K562 (cell line): ENCODE results near the gene PHF21B. TPM values are rescaled to one million over a fixed set of nuclear protein-coding genes. Genes with fewer than 3 reads are reported as not detected.

Experiments used
- ATAC-seq: fragments of 200-7000 bp; cut with Tn5 transposase; 3 replicates; pipeline ENCODE4 v1.9.1; 2020; ENCODE audit warnings: moderate library complexity
- BruUV-seq: library from RNA; stranded (reverse); fragments of 400-500 nt; replicated peaks from 2 replicates; lab custom pipeline; 2021; lab: Mats Ljungman, UMichigan
- CTCF ChIA-PET: fragments of 300-600 bp; formaldehyde crosslinking; extraction: SDS; loops from one replicate; lab custom pipeline; 2021; ENCODE audit warnings: low intra/inter-chr PET ratio; lab: Yijun Ruan, JAX
- POLR2A ChIA-PET: fragments of 300-600, 350-650 bp; sonication (Branson Sonifier 250); formaldehyde crosslinking; extraction: SDS; loops from one replicate; lab custom pipeline; 2021; ENCODE audit warnings: antibody characterized with exemption, inconsistent platforms; lab: Yijun Ruan, JAX
- DNase-seq, 4 experiments: peaks; one replicate each; pipeline versions ENCODE4 v3.0.0 to v3.0.0-alpha.2; 2011 to 2018; ENCODE audit warnings: low spot score in 3 of 4, mixed read lengths in 3 of 4; ENCODE audit errors: extremely low read depth in 1 of 4
- FAIRE-seq: peaks from 2 replicates; lab custom pipeline; 2011; peaks lifted over from hg19 to GRCh38; lab: Jason Lieb, UNC
- H2AFZ ChIP-seq: 2 replicates; pipeline ENCODE4 v1.6.0; 2011; ENCODE audit warnings: low read depth, low read length, control low read depth, inconsistent platforms
- H3K27ac ChIP-seq: fragments of 200-600 bp; 3 replicates; pipeline ENCODE4 v1.8.0; 2011; ENCODE audit warnings: low read depth, mild to moderate bottlenecking, control low read depth, inconsistent platforms, low read length, moderate library complexity, mixed read lengths; ENCODE audit errors: extremely low read depth
- H3K27me3 ChIP-seq, 2 experiments: fragments of 300-600 bp in 1 of 2; 2 replicates in 1 of 2; 3 replicates in 1 of 2; pipeline versions ENCODE4 v1.6.0 to v1.8.0; 2011; ENCODE audit warnings: inconsistent platforms in 2 of 2, low read length in 2 of 2, mild to moderate bottlenecking in 1 of 2, mixed read lengths in 1 of 2, moderate library complexity in 1 of 2; ENCODE audit not compliant: control insufficient read depth in 2 of 2, insufficient read depth in 2 of 2
- H3K36me3 ChIP-seq: fragments of 300-600 bp; 3 replicates; pipeline ENCODE4 v1.8.0; 2011; ENCODE audit warnings: mild to moderate bottlenecking, low read length, inconsistent platforms; ENCODE audit not compliant: control insufficient read depth, insufficient read depth
- H3K4me1 ChIP-seq, 2 experiments: fragments of 200-600 bp in 1 of 2; replicated peaks in 1 of 2; 2 replicates in 1 of 2; 3 replicates in 1 of 2; pipeline versions ENCODE4 v1.5.1 to v1.8.0; 2011; ENCODE audit warnings: inconsistent platforms in 2 of 2, low read length in 2 of 2, mild to moderate bottlenecking in 1 of 2, mixed read lengths in 1 of 2, moderate library complexity in 1 of 2; ENCODE audit not compliant: control insufficient read depth in 2 of 2, insufficient read depth in 2 of 2
- H3K4me2 ChIP-seq: 2 replicates; pipeline ENCODE4 v1.6.1; 2011; ENCODE audit warnings: low read length, control low read depth, inconsistent platforms, mixed read lengths; ENCODE audit not compliant: insufficient read depth
- H3K4me3 ChIP-seq: fragments of 200-600 bp; sonication (generic), shearing (Covaris generic); 2 replicates; pipeline ENCODE4 v1.5.1; 2016; ENCODE audit warnings: control low read depth, inconsistent platforms
- H3K79me2 ChIP-seq: fragments of 200-600 bp; 3 replicates; pipeline ENCODE4 v1.8.0; 2011; ENCODE audit warnings: low read length, inconsistent platforms; ENCODE audit not compliant: control insufficient read depth, insufficient read depth
- H3K9ac ChIP-seq, 2 experiments: 2 replicates each; pipeline versions ENCODE4 v1.6.0 to v1.6.1; 2011; ENCODE audit warnings: low read depth in 2 of 2, low read length in 2 of 2, control low read depth in 1 of 2, inconsistent platforms in 1 of 2, mild to moderate bottlenecking in 1 of 2, mixed read lengths in 1 of 2; ENCODE audit not compliant: insufficient read depth in 1 of 2
- H3K9me1 ChIP-seq: one replicate; pipeline ENCODE4 v1.6.0; 2011; ENCODE audit warnings: inconsistent platforms, mild to moderate bottlenecking, low read length, moderate library complexity; ENCODE audit not compliant: control insufficient read depth, insufficient read depth
- H3K9me3 ChIP-seq: replicated peaks from 2 replicates; pipeline ENCODE4 v1.5.1; 2011; ENCODE audit warnings: low read depth, low read length, inconsistent platforms; ENCODE audit not compliant: control insufficient read depth, insufficient read depth
- H4K20me1 ChIP-seq: replicated peaks from 2 replicates; pipeline ENCODE4 v1.6.1; 2011; ENCODE audit warnings: low read length, inconsistent platforms, mixed read lengths; ENCODE audit not compliant: control insufficient read depth, insufficient read depth
- CCNT2 ChIP-seq: IDR thresholded peaks from 2 replicates; pipeline ENCODE4 v1.6.1; 2011; ENCODE audit warnings: borderline replicate concordance, low read depth, mild to moderate bottlenecking, moderate library complexity, mixed read lengths, low read length; ENCODE audit not compliant: insufficient read length; ENCODE audit errors: extremely low read depth
- CHD1 ChIP-seq: fragments of 200-600 bp; sonication (generic); IDR thresholded peaks from one replicate; pipeline ENCODE4 v1.6.1; 2012; ENCODE audit warnings: mild to moderate bottlenecking, moderate library complexity, low read length, inconsistent platforms
- ILK ChIP-seq: fragments of 450-650 bp; IDR thresholded peaks from 2 replicates; pipeline ENCODE4 v1.6.1; 2016; ENCODE audit warnings: missing genetic modification characterization, low read depth, mild to moderate bottlenecking, missing compliant biosample characterization, moderate library complexity, borderline replicate concordance
- IRF1 ChIP-seq: sonication (generic); formaldehyde crosslinking; IDR thresholded peaks from 2 replicates; pipeline ENCODE4 v1.8.0; 2022; ENCODE audit warnings: missing genetic modification reagents, mild to moderate bottlenecking, borderline replicate concordance
- KDM2B ChIP-seq: fragments of 250-450 bp; sonication (Bioruptor Pico); IDR thresholded peaks from 2 replicates; pipeline ENCODE4 v1.8.0; 2021; ENCODE audit warnings: mild to moderate bottlenecking, moderate library complexity
- NCOR1 ChIP-seq: fragments of 450-650 bp; IDR thresholded peaks from 2 replicates; pipeline ENCODE4 v1.6.1; 2016; ENCODE audit warnings: mild to moderate bottlenecking, moderate library complexity
- NR2F6 ChIP-seq: fragments of 450-650 bp; formaldehyde crosslinking; IDR thresholded peaks from 2 replicates; pipeline ENCODE4 v1.4.0; 2020; ENCODE audit warnings: mild to moderate bottlenecking
- POLR2A ChIP-seq: fragments of 450-650 bp; conservative IDR thresholded peaks from 2 replicates; pipeline ENCODE4 v1.6.1; 2016
- RFX5 ChIP-seq: IDR thresholded peaks from 2 replicates; pipeline ENCODE4 v1.6.1; 2011; ENCODE audit warnings: low read depth, mild to moderate bottlenecking, improper control_type of control experiment, low read length
- SAFB2 ChIP-seq: fragments of 200-400 bp; formaldehyde crosslinking; IDR thresholded peaks from 2 replicates; pipeline ENCODE4 v1.6.1; 2018; ENCODE audit warnings: borderline replicate concordance, low read length, low read depth, moderate library complexity; ENCODE audit not compliant: severe bottlenecking
- ZFP1 ChIP-seq: fragments of 450-650 bp; formaldehyde crosslinking; IDR thresholded peaks from 2 replicates; pipeline ENCODE4 v1.4.0; 2020; ENCODE audit warnings: mild to moderate bottlenecking, mixed read lengths
- ZKSCAN1 ChIP-seq: fragments of 150-350 bp; IDR thresholded peaks from 2 replicates; pipeline ENCODE4 v1.6.1; 2016; ENCODE audit warnings: low read depth, low read length
- ZNF146 ChIP-seq: IDR thresholded peaks from one replicate; pipeline ENCODE4 v1.6.1; 2018; ENCODE audit warnings: missing compliant biosample characterization; ENCODE audit not compliant: unreplicated experiment
- ZNF263 ChIP-seq: sonication (generic); formaldehyde crosslinking; IDR thresholded peaks from 2 replicates; pipeline ENCODE4 v1.8.0; 2022; ENCODE audit warnings: mild to moderate bottlenecking, missing genetic modification reagents, borderline replicate concordance
- WGBS: fragments of 100-300 bp; shearing (Covaris generic); methylation state at CpG from one replicate; pipeline ENCODE4 v1.1.6; 2016; ENCODE audit warnings: low coverage, mixed read lengths; ENCODE audit not compliant: insufficient coverage; ENCODE audit errors: missing lambda C conversion rate; 5-methylcytosine and 5-hydroxymethylcytosine counted together
- in situ Hi-C: fragments of 300-500 bp; cut with MboI; formaldehyde crosslinking; loops from 4 replicates; pipeline ENCODE4 v1.15.0; 2018; ENCODE audit warnings: inconsistent platforms, mixed read lengths
- intact Hi-C: fragments of 100-400 bp; cut with micrococcal nuclease; formaldehyde crosslinking; loops from 2 replicates; pipeline ENCODE4 v1.14.2; 2022
- polyA plus RNA-seq, 8 experiments: library from polyadenylated mRNA; depleted of rRNA in 4 of 8; stranded (reverse) in 5 of 8; unstranded in 3 of 8; fragments of >200 nt; fragmentation: Nextera tagmentation in 2 of 8; fragmentation: Illumina TruSeq in 1 of 8; extraction: Ambion mirVana in 2 of 8; extraction: Trizol in 1 of 8; gene quantifications; 2 replicates each; pipeline versions ENCODE4 v1.2.1 to v1.2.3, GENCODE V29; 2011 to 2014; ENCODE audit warnings: inconsistent platforms in 1 of 8, missing spikeins in 1 of 8
- total RNA-seq, 7 experiments: library from RNA; depleted of rRNA in 6 of 7; stranded (reverse); fragments of >200 nt in 6 of 7; fragmentation: Illumina TruSeq in 2 of 7; extraction: Trizol in 2 of 7; gene quantifications; 2 replicates each; pipeline versions ENCODE4 v1.2.1 to v1.2.3, GENCODE V29; 2011 to 2021; ENCODE audit warnings: low replicate concordance in 1 of 7

The PHF21B gene
- total and polyA plus RNA-seq, 9 of the 15 experiments (the other 6 are each of a cell fraction or from before 2014, with no cell fraction given): 0.04 TPM; not detected in 8

GRCh38 chr22:44888491-44889254, 121.1 kb downstream of the PHF21B start:
- Histone ChIP-seq H3K4me3 (no peak overlapping the region), H4K20me1 (no peaks in the 10 kb centered on the region), H2AFZ (no peak overlapping the region), H3K27me3 (peaks cover 0 to 3% of the 10 kb centered on the region in 2 experiments; a peak in 1 of 5 replicates), H3K4me1 (no peaks in the 10 kb centered on the region; a peak in 1 of 5 replicates), H3K9me1 (no peaks in the 10 kb centered on the region), H3K36me3 (no peaks in the 10 kb centered on the region), H3K27ac (no peak overlapping the region), H3K9me3 (no peaks in the 10 kb centered on the region), H3K79me2 (no peaks in the 10 kb centered on the region), H3K9ac (no peak overlapping the region), H3K4me2 (no peak overlapping the region)
- intact Hi-C loops (no loop called here), in situ Hi-C loops (no loop called here)
- ATAC-seq: no peak
- no TSS peak for BruUV-seq
- FAIRE-seq: no peak
- ChIA-PET POLR2A (no interaction called here), CTCF (no interaction called here)
- 5% methylated on average over 8 of the region's 14 CpGs for WGBS
- TF ChIP-seq CHD1 (no peak), ZFP1 (CRISPR knock-in tag) (no peak), ZKSCAN1 (no peak), POLR2A (no peak), NCOR1 (no peak), NR2F6 (CRISPR knock-in tag) (no peak), RFX5 (no peak), CCNT2 (no peak), IRF1 (CRISPR knock-in tag) (no peak), KDM2B (CRISPR knock-in tag) (no peak), ZNF263 (CRISPR knock-in tag) (no peak), ZNF146 (CRISPR knock-in tag) (no peak), ILK (tag) (no peak), SAFB2 (no peak)
- DNase-seq: no peak
